Endometrium (tissue), 2 donors: Measurements from ENCODE around the gene DHRS12.

Experiments used
- FAIRE-seq: peaks from 2 replicates; lab custom pipeline; 2012; peaks lifted over from hg19 to GRCh38; lab: Jason Lieb, UNC
- donor health status: control.
- donor health status: control.

The DHRS12 gene

DNA sequence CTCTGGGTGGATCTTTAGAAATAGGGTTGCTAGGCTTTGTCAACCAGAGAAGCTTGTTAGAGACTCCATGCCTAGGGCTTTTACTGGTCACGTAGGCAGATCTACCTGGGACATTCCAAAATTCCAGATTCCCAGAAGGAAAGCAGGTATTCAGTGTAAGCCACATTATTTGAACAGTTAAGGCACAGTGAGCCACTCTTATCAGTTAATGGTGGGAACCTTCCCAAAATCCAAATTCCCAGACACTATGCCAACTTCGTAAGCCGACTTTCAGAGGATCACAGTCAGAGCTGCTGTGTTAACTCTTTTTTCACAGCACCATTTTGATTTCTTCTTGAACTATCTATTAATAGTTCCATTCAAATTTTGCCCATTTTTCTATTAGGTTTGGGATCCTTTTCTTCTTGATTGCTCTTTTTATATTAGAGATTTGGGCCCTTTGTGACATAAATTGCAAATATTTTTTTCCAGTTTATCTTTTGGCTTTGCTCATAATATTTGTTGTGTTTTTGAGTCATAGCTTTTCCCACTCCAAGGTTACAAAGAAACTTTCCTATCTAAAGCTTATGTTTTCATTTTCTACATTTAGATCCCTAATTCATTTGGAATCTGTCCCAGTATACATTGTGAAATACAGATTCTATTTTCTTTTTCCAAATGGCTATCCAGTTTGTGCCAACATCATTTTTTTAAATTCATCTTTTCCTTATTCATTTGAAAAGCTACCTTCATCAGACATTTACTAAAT lies 77.3 kb downstream of the DHRS12 start:
- no peak for FAIRE-seq

DNA sequence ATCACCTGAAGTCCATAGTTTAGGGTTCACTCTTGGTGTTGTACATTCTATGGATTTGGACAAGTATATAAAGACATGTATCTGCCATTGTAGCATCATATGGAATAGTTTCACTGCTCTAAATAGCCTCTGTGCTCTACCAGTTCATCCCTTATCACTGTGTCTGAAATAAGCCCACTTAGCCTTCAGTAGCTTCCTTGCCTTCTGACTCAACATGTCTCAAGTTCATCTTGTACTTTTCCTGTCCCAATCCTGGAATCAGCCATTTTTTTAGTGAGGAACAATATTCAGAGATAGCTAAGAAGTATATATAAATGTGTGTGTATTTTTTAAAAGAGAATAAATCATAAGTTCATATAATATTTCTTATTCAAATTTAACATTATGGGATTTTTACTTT lies 79.2 kb downstream of the DHRS12 start:
- FAIRE-seq = no peak

DNA sequence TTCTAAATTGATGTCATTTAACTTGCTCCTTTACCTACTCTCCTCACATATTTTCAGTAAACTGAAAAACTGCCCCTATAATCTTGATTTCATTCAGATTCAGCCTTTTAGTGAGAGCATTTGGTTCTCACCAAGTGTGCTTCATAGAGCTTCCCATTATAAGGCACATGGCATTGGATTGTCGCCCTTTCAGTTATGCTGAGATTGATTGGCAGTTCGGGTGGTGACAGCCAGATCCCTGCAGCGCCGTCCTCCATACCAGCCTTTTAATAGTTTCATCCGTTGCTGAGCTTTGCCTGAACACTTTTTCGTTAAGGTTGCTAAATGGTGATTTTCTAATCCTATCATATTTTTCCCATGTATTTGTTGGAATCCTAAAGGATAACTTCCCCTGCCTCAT lies 80.4 kb downstream of the DHRS12 start:
- FAIRE-seq = no peak

DNA sequence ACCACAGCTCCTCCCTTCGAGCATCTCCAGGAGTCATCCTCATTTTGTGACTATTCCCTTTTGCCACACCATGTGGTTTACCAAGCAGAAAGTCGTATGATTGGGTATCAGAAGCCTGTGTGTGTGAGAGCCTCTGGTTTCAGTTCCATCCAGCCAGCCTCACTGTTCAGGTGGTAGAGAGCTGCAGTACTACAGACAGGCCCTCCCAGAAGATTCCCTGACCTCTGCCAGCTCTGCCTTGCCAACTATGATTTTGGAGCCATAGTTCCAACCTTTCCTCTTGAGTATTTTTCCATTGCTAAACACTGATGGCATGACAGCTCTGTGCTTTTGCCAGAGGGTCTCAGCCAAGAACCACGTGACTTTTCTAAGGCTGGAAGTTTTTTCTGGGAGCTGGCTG lies 82.5 kb downstream of the DHRS12 start:
- no peak for FAIRE-seq

DNA sequence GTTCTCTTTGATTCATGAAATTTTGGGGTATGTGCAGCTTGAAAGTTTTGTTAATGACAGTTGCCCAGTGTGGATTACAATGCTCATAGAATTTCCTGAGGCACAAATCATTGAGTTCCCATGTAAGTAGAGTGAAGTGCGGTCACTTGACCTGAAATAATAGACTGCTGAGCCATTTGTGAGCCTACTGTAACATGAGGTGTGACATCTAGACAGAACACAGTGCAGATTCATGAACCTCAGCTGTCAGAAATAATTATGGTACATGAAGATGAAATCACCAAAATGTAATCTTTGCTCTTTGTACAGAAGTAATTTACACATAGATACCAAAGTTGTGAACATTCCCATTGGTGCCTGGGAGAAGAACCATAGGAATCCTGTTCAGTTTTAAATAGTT lies 84.6 kb downstream of the DHRS12 start:
- FAIRE-seq = no peak
